Measurements from ENCODE around the gene DDX20.

DDX20 gene

DNA sequence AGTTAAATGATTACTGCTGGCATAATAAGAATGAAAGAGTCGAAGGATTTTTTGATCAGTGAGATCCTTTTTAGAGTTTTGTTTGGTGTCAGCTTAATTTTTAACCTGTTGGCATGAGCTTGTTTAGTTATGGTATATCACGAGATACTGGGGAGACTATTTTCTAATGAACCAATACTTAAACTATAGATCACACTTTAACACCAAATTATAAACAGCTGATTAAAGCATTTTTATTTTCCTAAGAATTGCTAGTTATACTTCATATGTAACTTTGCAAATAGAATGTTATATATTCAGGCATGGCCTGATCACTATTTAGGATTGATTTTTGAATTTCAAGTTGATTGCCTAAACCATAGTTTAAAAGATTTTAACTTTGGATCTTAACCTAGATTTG lies 6.0 kb downstream of the DDX20 start:
- TF ChIP-seq TAF1 (IDR thresholded peaks at IDR 0.05; ENCODE audit: low read depth) (no peak), CEBPB (IDR thresholded peaks at IDR 0.05) (no peak), CREB1 (IDR thresholded peaks at IDR 0.05; ENCODE audit: low read depth) (no peak), EP300 (IDR thresholded peaks at IDR 0.05; ENCODE audit: borderline replicate concordance) (no peak), EGR1 (IDR thresholded peaks at IDR 0.05) (no peak), NFIC (IDR thresholded peaks at IDR 0.05) (no peak)
- TF ChIP-seq, protein P1, sequence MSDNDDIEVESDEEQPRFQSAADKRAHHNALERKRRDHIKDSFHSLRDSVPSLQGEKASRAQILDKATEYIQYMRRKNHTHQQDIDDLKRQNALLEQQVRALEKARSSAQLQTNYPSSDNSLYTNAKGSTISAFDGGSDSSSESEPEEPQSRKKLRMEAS (IDR thresholded peaks at IDR 0.05), result no peak

DNA sequence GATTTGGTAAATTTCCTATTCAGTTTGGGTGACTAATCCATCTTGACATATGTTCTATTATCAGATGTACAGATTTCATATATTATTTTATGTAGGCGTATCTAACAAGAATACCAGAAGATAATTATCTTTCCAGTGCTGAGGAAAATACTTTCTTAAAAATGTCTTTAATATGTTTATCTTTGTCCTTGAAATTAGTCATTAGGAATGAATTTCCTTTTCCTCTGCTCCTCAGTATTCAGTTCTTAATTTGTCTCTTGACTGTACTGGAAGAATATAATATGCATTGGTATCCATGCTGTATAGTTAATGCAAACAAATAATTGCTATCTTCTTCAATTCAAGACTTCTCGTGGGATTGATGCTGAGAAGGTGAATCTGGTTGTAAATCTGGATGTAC lies 6.6 kb downstream of the DDX20 start:
- TF ChIP-seq FOXM1 (IDR thresholded peaks at IDR 0.05; ENCODE audit: borderline replicate concordance, low read depth) (no peak), EP300 (IDR thresholded peaks at IDR 0.05; ENCODE audit: borderline replicate concordance) (no peak), EGR1 (IDR thresholded peaks at IDR 0.05) (no peak), CEBPB (IDR thresholded peaks at IDR 0.05) (no peak), CREB1 (IDR thresholded peaks at IDR 0.05; ENCODE audit: low read depth) (no peak), TCF12 (IDR thresholded peaks at IDR 0.05; ENCODE audit: low read depth) (no peak), NFIC (IDR thresholded peaks at IDR 0.05) (no peak), RAD21 (IDR thresholded peaks at IDR 0.05; ENCODE audit: low read depth) (no peak)
- TF ChIP-seq, protein P2, sequence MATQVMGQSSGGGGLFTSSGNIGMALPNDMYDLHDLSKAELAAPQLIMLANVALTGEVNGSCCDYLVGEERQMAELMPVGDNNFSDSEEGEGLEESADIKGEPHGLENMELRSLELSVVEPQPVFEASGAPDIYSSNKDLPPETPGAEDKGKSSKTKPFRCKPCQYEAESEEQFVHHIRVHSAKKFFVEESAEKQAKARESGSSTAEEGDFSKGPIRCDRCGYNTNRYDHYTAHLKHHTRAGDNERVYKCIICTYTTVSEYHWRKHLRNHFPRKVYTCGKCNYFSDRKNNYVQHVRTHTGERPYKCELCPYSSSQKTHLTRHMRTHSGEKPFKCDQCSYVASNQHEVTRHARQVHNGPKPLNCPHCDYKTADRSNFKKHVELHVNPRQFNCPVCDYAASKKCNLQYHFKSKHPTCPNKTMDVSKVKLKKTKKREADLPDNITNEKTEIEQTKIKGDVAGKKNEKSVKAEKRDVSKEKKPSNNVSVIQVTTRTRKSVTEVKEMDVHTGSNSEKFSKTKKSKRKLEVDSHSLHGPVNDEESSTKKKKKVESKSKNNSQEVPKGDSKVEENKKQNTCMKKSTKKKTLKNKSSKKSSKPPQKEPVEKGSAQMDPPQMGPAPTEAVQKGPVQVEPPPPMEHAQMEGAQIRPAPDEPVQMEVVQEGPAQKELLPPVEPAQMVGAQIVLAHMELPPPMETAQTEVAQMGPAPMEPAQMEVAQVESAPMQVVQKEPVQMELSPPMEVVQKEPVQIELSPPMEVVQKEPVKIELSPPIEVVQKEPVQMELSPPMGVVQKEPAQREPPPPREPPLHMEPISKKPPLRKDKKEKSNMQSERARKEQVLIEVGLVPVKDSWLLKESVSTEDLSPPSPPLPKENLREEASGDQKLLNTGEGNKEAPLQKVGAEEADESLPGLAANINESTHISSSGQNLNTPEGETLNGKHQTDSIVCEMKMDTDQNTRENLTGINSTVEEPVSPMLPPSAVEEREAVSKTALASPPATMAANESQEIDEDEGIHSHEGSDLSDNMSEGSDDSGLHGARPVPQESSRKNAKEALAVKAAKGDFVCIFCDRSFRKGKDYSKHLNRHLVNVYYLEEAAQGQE (IDR thresholded peaks at IDR 0.05; ENCODE audit: low read depth), result no peak
- TF ChIP-seq, protein P1 (IDR thresholded peaks at IDR 0.05), result no peak
- TF ChIP-seq, protein P3, sequence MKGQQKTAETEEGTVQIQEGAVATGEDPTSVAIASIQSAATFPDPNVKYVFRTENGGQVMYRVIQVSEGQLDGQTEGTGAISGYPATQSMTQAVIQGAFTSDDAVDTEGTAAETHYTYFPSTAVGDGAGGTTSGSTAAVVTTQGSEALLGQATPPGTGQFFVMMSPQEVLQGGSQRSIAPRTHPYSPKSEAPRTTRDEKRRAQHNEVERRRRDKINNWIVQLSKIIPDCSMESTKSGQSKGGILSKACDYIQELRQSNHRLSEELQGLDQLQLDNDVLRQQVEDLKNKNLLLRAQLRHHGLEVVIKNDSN (IDR thresholded peaks at IDR 0.05), result no peak

DNA sequence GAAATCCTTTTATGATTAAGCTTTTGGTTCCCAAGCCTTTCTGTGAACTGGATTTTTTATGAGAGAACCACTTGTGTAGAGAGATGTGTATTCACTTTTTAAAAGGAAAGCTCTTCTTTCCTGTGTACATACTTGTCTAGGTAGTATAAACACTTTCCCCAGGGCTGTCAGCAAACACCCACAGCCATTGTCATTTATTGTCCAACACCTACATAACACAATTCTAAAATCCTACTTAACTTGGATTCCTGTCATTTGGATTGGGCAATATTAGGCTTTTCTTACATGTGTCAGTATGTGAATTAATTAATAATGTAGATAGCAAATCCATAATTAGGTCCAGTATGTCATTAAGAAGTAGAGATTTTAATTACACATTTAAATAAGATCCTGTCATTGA lies 12.3 kb downstream of the DDX20 start:
- TF ChIP-seq TAF1 (IDR thresholded peaks at IDR 0.05; ENCODE audit: low read depth) (no peak), RAD21 (IDR thresholded peaks at IDR 0.05; ENCODE audit: low read depth) (no peak), TCF12 (IDR thresholded peaks at IDR 0.05; ENCODE audit: low read depth) (no peak), YY1 (IDR thresholded peaks at IDR 0.05; ENCODE audit: low read depth) (no peak), CEBPB (IDR thresholded peaks at IDR 0.05) (no peak), NFIC (IDR thresholded peaks at IDR 0.05) (no peak), FOXM1 (IDR thresholded peaks at IDR 0.05; ENCODE audit: borderline replicate concordance, low read depth) (no peak), EGR1 (IDR thresholded peaks at IDR 0.05) (no peak), EP300 (IDR thresholded peaks at IDR 0.05; ENCODE audit: borderline replicate concordance) (no peak), TEAD4 (IDR thresholded peaks at IDR 0.05) (no peak), ZBTB7A (IDR thresholded peaks at IDR 0.05; ENCODE audit: low read depth) (no peak)
- TF ChIP-seq, protein P2 (IDR thresholded peaks at IDR 0.05; ENCODE audit: low read depth), result no peak

DNA sequence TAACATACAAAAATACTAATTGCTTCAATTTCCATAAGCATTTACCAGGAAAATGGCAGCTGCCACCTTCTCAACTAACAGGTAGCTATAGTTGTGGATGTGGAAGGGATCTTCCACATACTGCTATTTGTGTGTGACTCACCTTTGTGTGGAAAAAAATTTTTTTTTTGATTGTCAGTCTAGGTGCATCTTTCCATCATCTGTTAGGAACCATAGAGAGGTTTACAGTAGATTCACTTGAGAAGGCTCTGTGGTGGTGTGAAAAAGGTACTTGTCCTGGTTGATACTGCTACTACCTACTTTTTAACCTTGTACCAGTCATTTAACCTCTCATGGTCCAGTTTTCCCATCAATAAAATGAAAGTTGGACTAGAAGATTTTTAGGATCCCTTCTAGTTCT lies 12.9 kb downstream of the DDX20 start:
- TF ChIP-seq CREB1 (IDR thresholded peaks at IDR 0.05; ENCODE audit: low read depth), result no peak
- TF ChIP-seq YY1 (IDR thresholded peaks at IDR 0.05; ENCODE audit: low read depth), result no peak
- TF ChIP-seq, protein P1 (IDR thresholded peaks at IDR 0.05), result no peak
- TF ChIP-seq TEAD4 (IDR thresholded peaks at IDR 0.05), result no peak
- TF ChIP-seq EP300 (IDR thresholded peaks at IDR 0.05; ENCODE audit: borderline replicate concordance), result no peak
- TF ChIP-seq TAF1 (IDR thresholded peaks at IDR 0.05; ENCODE audit: low read depth), result no peak
- no peak for TF ChIP-seq TCF12 (IDR thresholded peaks at IDR 0.05; ENCODE audit: low read depth)
- no peak for TF ChIP-seq EGR1 (IDR thresholded peaks at IDR 0.05)

DNA sequence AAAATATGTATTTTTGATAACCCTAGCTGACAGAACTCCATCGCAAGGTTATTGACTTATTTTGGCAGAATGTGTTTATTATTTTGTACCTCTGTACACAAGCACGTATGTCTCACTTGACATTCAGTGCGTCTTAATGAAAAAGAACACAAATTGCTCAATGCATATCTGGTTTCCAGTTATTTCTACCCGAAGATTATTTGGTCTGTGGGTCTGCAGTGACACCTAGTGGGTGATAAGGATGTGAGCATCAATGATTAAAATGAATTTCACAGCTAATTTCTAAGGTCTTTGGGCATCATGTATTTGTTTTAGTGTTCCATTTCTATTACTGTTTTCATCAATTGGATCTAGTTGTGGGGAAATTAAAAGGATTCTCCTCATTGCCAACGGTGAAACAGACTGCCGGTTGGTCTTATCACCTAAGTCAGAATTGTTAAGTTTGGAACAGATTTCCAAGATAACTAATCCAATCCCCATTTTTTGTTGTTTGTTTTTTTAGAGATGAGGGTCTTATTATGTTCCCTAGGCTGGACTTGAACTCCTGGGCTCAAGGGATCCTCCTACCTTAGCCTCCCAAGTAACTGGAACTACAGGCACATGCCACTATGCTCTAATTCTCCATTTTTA lies 13.9 kb downstream of the DDX20 start:
- no peak for TF ChIP-seq NFIC (IDR thresholded peaks at IDR 0.05)
- TF ChIP-seq EGR1 (IDR thresholded peaks at IDR 0.05), result no peak
- TF ChIP-seq, protein P2 (IDR thresholded peaks at IDR 0.05; ENCODE audit: low read depth), result no peak
- peak; percentile 67 for TF ChIP-seq RAD21 (IDR thresholded peaks at IDR 0.05; ENCODE audit: low read depth)
- TF ChIP-seq CEBPB (IDR thresholded peaks at IDR 0.05), result peak; percentile 79
- TF ChIP-seq, protein P3 (IDR thresholded peaks at IDR 0.05), result no peak
- TF ChIP-seq TCF12 (IDR thresholded peaks at IDR 0.05; ENCODE audit: low read depth), result no peak
